ENCODE results near the gene ARHGAP8. TPM values are rescaled to one million over a fixed set of nuclear protein-coding genes. Genes with fewer than 3 reads are reported as not detected.

ARHGAP8 gene
- total RNA-seq, 2 experiments from 2014 or later = 1.1 TPM

DNA sequence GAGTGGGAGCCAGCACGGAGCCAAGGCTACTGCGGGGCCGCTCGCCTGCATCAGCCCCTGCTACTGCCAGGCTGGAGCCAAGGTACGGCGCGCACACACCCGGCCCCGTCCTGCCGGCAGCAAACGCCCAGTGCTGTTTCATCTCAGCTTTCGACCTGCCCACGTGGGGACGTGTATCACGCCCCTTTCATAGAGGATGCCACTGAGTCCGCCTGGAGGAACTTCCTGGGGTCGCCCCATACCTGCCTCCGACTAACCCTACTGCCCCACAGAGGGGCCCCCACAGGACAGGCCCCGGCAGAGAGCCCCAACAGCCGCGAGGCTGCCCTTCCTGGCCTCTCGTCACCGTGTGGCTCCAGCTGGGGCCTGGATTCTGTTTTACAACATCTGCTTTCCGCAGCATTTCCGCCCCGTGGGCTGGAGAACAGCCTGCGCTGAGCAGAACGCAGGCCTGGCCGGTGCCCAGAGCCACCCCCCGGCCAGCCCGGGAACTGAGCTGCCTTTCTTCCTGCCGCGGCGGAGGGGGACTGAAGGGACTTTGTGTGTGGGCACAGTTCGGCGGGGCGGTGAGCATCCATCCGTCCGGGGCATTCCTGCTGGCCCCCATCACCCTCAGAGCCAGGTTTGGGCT lies 22.9 kb upstream of the ARHGAP8 start:
- Mint-ChIP-seq H3K4me1 (peaks cover 11% of the 10 kb centered on the region), H3K4me3 (no peak overlapping the region), H3K36me3 (peaks cover 7% of the 10 kb centered on the region), H3K27me3 (no peaks in the 10 kb centered on the region), H3K27ac (no peak overlapping the region), H3K9me3 (ENCODE audit: low read depth) (peaks cover 4% of the 10 kb centered on the region)
- peak; percentile 48 for ATAC-seq
- no peak for DNase-seq
- CTCF ChIA-PET = interaction anchor here (1.3 to 10.1 kb wide), 2 partner anchors 31 to 35 kb away, joined by 3 to 91 read pairs; no protein-coding TSS in a partner anchor

DNA sequence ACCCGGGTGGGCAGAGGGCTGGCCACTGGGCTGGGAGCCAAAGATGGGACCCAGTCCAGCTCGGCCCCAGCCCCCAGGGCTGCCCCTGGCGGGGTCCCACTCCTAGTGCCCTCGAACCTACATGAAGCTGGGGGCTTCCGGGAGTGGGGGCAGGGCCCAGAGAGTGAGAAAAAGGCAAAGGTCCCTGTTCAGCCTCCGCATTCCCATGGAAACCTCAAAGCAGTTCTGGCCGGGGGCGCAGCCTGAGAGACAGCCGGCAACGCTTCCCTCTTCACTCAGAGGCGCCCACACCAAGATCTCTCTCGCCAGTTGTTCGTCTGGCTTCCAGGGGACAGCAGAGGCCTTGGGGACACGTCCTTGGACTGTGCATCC lies 22.4 kb upstream of the ARHGAP8 start:
- Mint-ChIP-seq H3K9me3 (ENCODE audit: low read depth) (peaks cover 4% of the 10 kb centered on the region), H3K27me3 (no peaks in the 10 kb centered on the region), H3K36me3 (peaks cover 7% of the 10 kb centered on the region), H3K4me3 (no peak overlapping the region), H3K27ac (no peak overlapping the region), H3K4me1 (peaks cover 11% of the 10 kb centered on the region)
- ATAC-seq = no peak
- DNase-seq = no peak
- CTCF ChIA-PET = interaction anchor here (1.3 to 10.1 kb wide), 2 partner anchors 32 to 35 kb away, joined by 3 to 91 read pairs; no protein-coding TSS in a partner anchor

DNA sequence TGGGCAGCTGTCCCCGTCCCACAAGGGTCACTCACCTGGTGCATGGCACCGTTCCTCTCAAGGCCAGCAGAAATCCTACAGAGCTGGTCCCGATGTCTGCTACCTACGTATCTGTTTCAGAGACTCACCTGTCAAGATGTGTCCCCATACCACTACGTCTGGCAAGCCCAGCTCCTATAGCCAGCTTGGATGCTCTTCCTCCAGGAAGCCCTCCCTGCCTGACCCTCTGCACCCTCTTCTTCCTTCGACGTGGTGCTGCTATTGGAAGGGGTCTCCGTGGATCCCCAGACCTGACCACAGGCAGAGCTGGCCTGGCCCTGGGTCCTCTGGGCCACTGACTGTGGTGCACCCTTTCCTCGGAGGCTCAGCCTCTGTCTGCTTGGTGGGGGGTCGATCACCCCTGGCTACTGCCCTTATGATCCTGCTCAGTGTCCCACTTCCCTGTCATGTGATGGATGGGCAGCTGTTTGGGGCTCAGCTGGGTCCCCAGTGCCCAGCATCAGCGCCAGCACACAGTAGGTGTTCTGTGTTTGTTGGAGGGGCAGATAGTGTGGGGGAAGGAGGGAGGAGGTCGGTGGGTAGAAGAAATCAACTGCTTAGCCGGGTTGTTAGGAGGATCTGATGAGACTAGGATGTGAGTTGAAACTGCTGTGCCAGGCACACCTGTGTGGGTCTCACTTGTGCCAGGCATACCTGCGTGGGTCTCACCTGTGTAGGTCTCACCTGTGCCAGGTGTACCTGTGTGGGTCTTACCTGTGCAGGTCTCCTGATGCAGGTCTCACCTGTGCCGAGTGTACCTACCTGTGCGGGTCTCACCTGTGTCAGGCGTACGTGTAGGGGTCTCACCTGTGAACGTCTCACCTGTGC lies 21.7 kb upstream of the ARHGAP8 start:
- CTCF ChIA-PET = interaction anchor here (10.1 kb wide), 1 partner anchor 32 kb away, joined by 91 read pairs; no protein-coding TSS in a partner anchor

DNA sequence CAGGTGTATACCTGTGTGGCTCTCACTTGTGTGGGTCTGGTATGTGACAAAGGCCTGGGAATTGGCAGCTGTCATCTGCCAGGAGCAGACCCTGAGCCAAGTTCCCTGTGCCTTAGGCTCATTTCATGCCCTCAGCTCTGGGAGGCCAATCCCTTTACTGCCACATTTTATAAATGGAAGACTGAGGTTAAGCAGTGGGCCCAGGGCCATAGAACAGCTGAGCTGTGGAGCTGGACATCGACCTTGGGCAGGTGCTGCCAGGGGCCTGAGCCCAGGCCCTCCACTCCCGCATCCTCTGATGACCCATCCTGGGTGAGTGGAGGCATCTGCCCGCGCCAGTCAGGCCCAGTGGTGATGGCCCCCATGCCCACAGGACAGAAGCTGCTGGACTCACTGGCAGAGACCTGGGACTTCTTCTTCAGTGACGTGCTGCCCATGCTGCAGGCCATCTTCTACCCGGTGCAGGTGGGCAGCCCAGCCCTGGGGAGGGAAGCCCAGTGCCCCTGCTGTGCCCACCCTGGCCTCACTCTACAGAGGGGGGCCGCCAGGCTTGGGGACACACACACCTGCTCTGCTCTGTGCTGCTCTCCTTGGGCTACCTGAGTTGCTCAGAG lies 20.9 kb upstream of the ARHGAP8 start:
- Mint-ChIP-seq H3K9me3 (ENCODE audit: low read depth) (peaks cover 4% of the 10 kb centered on the region), H3K4me1 (peaks cover 11% of the 10 kb centered on the region), H3K27ac (no peak overlapping the region), H3K4me3 (no peak overlapping the region), H3K36me3 (peaks cover 7% of the 10 kb centered on the region), H3K27me3 (no peaks in the 10 kb centered on the region)
- no peak for DNase-seq
- no peak for ATAC-seq
- CTCF ChIA-PET = interaction anchor here (10.1 kb wide), 1 partner anchor 33 kb away, joined by 91 read pairs; no protein-coding TSS in a partner anchor

More for the DNA sequence above, 21.7 kb upstream of the ARHGAP8 start:
- H3K36me3 Mint-ChIP-seq = peaks cover 7% of the 10 kb centered on the region
- ATAC-seq = no peak
- peaks cover 11% of the 10 kb centered on the region for H3K4me1 Mint-ChIP-seq
- H3K27ac Mint-ChIP-seq = no peak overlapping the region
- H3K27me3 Mint-ChIP-seq = no peaks in the 10 kb centered on the region
- no peak for DNase-seq
- H3K4me3 Mint-ChIP-seq = no peak overlapping the region
- peaks cover 4% of the 10 kb centered on the region for H3K9me3 Mint-ChIP-seq (ENCODE audit: low read depth)

DNA sequence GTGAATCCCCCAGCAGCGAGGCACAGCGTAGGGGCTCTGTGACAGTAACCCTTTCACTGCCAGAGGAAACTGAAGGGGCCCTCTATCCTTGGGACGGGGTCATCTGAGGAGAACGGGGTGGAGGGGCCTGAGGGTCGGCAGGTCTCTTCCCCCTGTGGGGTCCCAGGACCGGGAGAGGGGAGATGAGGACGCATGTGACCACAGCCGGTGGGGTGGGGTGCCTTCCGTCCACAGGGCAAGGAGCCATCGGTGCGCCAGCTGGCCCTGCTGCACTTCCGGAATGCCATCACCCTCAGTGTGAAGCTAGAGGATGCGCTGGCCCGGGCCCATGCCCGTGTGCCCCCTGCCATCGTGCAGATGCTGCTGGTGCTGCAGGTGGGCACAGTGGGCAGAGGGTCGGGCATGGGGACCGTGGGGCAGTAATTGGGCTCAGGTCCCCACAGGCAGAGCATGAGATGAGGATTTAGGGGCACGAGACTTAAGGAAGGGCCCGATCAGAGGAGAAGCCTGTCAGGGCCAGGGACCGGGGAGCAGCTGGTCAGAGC lies 20.3 kb upstream of the ARHGAP8 start:
- Mint-ChIP-seq H3K36me3 (peaks cover 7% of the 10 kb centered on the region), H3K4me1 (peaks cover 11% of the 10 kb centered on the region), H3K4me3 (no peak overlapping the region), H3K27me3 (no peaks in the 10 kb centered on the region), H3K27ac (no peak overlapping the region), H3K9me3 (ENCODE audit: low read depth) (peaks cover 4% of the 10 kb centered on the region)
- ATAC-seq = no peak
- no peak for DNase-seq
- CTCF ChIA-PET = interaction anchor here (10.1 kb wide), 1 partner anchor 34 kb away, joined by 91 read pairs; no protein-coding TSS in a partner anchor

DNA sequence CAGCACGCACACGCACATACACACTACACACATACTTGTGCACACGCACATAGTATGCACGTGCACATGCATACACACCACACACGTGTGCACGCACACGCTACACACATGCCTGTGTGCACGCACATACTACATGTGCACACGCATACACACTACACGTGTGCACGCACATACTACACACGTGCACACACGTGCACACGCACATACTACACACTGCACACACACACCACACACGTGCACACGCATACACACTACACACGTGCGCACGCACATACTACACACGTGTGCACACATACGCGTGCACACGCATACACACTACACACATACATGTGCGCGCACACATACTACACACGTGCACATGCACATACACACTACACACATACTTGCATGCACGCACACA lies 19.7 kb upstream of the ARHGAP8 start:
- H3K36me3 Mint-ChIP-seq = peaks cover 7% of the 10 kb centered on the region
- H3K9me3 Mint-ChIP-seq (ENCODE audit: low read depth) = peaks cover 4% of the 10 kb centered on the region
- no peaks in the 10 kb centered on the region for H3K27me3 Mint-ChIP-seq
- peaks cover 10% of the 10 kb centered on the region for H3K4me1 Mint-ChIP-seq
- DNase-seq (no peak), ATAC-seq (no peak)
- H3K27ac Mint-ChIP-seq = no peak overlapping the region
- CTCF ChIA-PET = interaction anchor here (10.1 kb wide), 1 partner anchor 34 kb away, joined by 91 read pairs; no protein-coding TSS in a partner anchor
- no peak overlapping the region for H3K4me3 Mint-ChIP-seq

DNA sequence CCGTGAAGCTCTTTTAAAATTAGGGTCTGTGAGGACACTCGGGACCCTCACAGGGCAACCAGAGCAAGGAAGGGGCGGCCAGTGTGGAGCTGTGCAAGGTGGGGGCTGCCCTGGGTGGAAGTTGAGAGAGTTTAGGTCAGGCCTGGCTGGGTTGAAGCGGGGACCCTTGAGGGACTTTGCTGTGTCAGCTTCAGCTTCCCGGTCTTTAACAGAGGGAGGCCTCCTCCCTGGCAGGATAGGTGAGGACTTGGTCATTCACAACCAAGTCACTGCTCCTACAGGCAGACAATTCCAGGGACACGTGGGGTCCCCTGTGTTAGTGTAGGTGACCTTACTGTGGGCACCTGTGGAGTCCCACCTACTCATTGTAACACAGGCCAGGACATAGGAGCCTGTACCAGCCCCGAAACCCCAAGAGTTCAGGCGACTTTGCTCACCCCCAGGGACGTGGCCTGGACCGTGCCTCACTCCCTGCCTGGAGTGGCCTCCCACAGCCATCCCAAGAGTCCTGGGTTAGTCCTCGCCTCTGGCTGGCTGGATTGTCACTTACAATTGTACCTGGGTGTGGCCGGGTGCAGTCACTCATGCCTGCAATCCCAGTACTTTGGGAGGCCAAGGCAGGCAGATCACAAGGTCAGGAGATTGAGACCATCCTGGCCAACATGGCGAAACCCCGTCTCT lies 18.8 kb upstream of the ARHGAP8 start:
- peaks cover 4% of the 10 kb centered on the region for H3K9me3 Mint-ChIP-seq (ENCODE audit: low read depth)
- H3K27me3 Mint-ChIP-seq = no peaks in the 10 kb centered on the region
- ATAC-seq = no peak
- H3K4me1 Mint-ChIP-seq = peaks cover 4% of the 10 kb centered on the region
- H3K4me3 Mint-ChIP-seq = no peak overlapping the region
- no peak overlapping the region for H3K27ac Mint-ChIP-seq
- peaks cover 7% of the 10 kb centered on the region for H3K36me3 Mint-ChIP-seq
- no peak for DNase-seq
- CTCF ChIA-PET = interaction anchor here (1.0 to 10.1 kb wide), 5 partner anchors 11 to 44 kb away, joined by 3 to 91 read pairs (median 5); partner anchors contain the start of gene PRR5

DNA sequence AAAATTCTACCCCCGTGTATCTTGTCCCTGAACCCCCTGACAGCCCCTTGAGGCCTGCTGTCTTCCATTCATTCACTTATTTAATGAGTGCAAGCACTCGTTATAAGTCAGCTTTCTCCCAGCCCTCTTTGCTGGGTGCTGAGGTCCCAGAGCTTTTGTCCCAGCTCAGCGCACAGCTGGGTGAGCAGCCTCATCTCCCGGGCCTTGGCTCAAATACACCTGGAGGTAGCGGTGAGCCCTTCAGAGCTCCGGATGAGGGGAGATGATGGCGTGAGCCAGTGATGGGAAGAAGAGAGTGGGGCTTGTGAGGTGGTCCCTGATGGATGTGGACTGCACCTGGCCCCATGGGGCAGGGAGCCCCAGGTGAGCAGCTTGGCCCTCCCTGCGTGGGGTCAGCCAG lies 18.1 kb upstream of the ARHGAP8 start:
- Mint-ChIP-seq H3K27ac (no peak overlapping the region), H3K27me3 (no peaks in the 10 kb centered on the region), H3K4me1 (no peaks in the 10 kb centered on the region), H3K4me3 (no peak overlapping the region), H3K9me3 (ENCODE audit: low read depth) (peaks cover 4% of the 10 kb centered on the region), H3K36me3 (peaks cover 7% of the 10 kb centered on the region)
- CTCF ChIA-PET = interaction anchor here (1.0 to 10.1 kb wide), 6 partner anchors 12 to 49 kb away, joined by 3 to 91 read pairs (median 5); partner anchors contain the start of gene PRR5
- DNase-seq (no peak), ATAC-seq (no peak)

DNA sequence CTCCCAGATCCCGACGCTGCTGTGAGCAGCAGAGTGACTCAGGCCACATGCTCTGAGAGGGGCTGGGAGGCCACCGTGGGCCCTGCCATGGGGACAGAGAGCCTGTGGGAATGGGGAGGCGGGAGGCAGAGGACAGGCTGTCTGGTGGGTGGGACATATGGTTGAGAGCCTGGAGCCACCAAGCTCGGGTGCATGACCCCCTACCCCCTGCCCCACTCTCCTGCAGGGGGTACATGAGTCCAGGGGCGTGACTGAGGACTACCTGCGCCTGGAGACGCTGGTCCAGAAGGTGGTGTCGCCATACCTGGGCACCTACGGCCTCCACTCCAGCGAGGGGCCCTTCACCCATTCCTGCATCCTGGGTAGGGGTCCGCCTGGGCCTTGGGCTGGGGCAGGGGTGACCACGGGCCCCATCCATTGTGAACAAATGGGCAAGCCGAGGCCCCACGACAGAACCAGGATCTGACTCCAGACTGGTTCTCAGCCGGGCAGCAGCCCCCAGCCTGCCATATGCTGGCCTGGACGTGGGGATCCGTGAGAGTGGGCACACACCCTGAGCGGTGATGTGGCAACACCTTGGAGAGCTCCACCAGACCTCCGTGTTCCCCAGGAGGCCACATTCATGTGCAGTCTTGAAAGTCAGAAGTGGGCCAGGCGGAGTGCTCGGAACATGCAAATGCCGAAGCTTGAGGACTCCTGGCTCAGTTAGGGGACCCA lies 17.4 kb upstream of the ARHGAP8 start:
- peaks cover 7% of the 10 kb centered on the region for H3K36me3 Mint-ChIP-seq
- no peak for DNase-seq
- no peak overlapping the region for H3K27ac Mint-ChIP-seq
- H3K4me1 Mint-ChIP-seq = no peaks in the 10 kb centered on the region
- no peak for ATAC-seq
- H3K27me3 Mint-ChIP-seq = no peaks in the 10 kb centered on the region
- H3K4me3 Mint-ChIP-seq = no peak overlapping the region
- CTCF ChIA-PET = interaction anchor here (0.7 to 10.1 kb wide), 15 partner anchors 9 to 50 kb away, joined by 3 to 91 read pairs (median 5); partner anchors contain the start of gene PRR5
- peaks cover 4% of the 10 kb centered on the region for H3K9me3 Mint-ChIP-seq (ENCODE audit: low read depth)

DNA sequence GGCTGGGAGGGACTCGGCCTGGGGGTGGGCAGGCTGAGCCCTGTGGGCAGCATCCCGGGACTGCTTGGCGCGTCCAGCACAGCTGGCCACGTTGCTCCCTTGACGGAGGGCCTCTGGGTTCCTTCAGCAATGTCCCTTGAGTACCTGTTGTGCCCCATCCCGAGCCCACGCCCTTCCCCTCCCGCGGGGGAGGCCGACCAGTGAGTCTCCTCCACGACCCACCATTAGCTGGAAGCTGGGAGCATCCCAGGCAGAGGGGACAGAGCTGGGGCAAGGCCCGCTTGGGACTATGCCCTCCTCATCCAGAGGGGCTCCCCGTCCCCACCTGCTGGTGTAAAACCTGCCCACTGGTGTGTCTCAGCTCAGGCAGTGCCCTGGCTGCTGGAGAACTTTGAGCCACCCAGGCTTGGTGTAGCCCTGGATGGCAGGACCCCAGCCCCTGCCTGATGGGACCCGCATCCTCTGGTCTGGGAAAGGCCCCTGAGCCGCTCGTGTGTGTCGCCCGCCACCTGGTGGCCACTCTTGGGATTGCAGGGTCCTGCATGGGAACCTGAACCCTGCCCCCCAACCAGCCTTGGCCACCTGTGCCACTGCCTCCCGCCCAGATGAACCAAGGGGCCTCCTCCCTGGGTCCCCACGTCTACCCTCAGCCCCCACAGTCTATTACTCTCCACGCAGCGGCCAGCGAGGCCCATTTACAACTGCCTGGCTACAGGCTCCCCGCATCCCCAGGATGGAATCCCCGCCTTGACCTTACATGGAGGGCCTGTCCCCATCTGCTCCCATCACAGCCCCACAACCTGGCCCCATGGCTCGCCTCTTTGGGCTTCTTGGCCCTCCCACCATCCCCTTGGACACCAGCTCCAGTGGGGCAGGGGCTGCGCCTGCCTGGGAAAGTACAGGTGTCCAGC lies 16.6 kb upstream of the ARHGAP8 start:
- no peaks in the 10 kb centered on the region for H3K4me1 Mint-ChIP-seq
- no peak overlapping the region for H3K27ac Mint-ChIP-seq
- no peaks in the 10 kb centered on the region for H3K27me3 Mint-ChIP-seq
- CTCF ChIA-PET = interaction anchor here (0.7 to 10.1 kb wide), 16 partner anchors 10 to 51 kb away, joined by 3 to 91 read pairs (median 4); partner anchors contain the start of gene PRR5
- DNase-seq = peak; percentile 85
- peaks cover 4% of the 10 kb centered on the region for H3K9me3 Mint-ChIP-seq (ENCODE audit: low read depth)
- no peak overlapping the region for H3K4me3 Mint-ChIP-seq
- H3K36me3 Mint-ChIP-seq = peaks cover 7% of the 10 kb centered on the region
- peak; percentile 75 for ATAC-seq
